AG09309 (cell line): Measurements from ENCODE around the gene LEMD2.

ENCODE experiments used
- DNase-seq: peaks from one replicate; pipeline ENCODE4 v3.0.0-alpha.2; 2010; ENCODE audit warnings: low read depth
- H3K4me3 ChIP-seq: 2 replicates; pipeline ENCODE4 v1.5.1; 2011; ENCODE audit warnings: mild to moderate bottlenecking, low read depth, low read length, moderate library complexity; ENCODE audit not compliant: control insufficient read depth
- CTCF ChIP-seq: IDR thresholded peaks from 2 replicates; pipeline ENCODE4 v1.5.1; 2011; ENCODE audit warnings: mild to moderate bottlenecking, low read depth, low read length, inconsistent platforms; ENCODE audit not compliant: insufficient read depth, control insufficient read depth; ENCODE audit errors: missing control alignments

Gene LEMD2

GRCh38 chr6:33787346-33787953, 1.5 kb downstream of the LEMD2 start:
- no peak for DNase-seq
- no peak for TF ChIP-seq CTCF
- H3K4me3 ChIP-seq: peak overlapping the region; percentile 54

GRCh38 chr6:33786736-33787135, 2.2 kb downstream of the LEMD2 start:
- no peak for DNase-seq
- no peak for TF ChIP-seq CTCF

GRCh38 chr6:33785778-33786177, 3.2 kb downstream of the LEMD2 start:
- TF ChIP-seq CTCF: no peak
- DNase-seq: peak; percentile 85
- H3K4me3 ChIP-seq: no peak overlapping the region

More at GRCh38 chr6:33786736-33787135, 2.2 kb downstream of the LEMD2 start:
- H3K4me3 ChIP-seq: no peak overlapping the region

GRCh38 chr6:33784787-33785186, 4.1 kb downstream of the LEMD2 start:
- TF ChIP-seq CTCF: no peak
- no peak overlapping the region for H3K4me3 ChIP-seq

GRCh38 chr6:33783781-33784520, 5.0 kb downstream of the LEMD2 start:
- no peak for TF ChIP-seq CTCF
- H3K4me3 ChIP-seq: no peak overlapping the region
- DNase-seq: no peak

More at GRCh38 chr6:33784787-33785186, 4.1 kb downstream of the LEMD2 start:
- DNase-seq: no peak

GRCh38 chr6:33782561-33782960, 6.4 kb downstream of the LEMD2 start:
- DNase-seq: no peak
- no peak for TF ChIP-seq CTCF

More at GRCh38 chr6:33782561-33782960, 6.4 kb downstream of the LEMD2 start:
- H3K4me3 ChIP-seq: no peak overlapping the region
